GM23338 (cell line): ENCODE measurements around the gene STRBP.

Source experiments
- CREB1 ChIP-seq: fragments of 250-450 bp; sonication (Bioruptor Pico); IDR thresholded peaks from 2 replicates; pipeline ENCODE4 v1.5.0; 2020; ENCODE audit warnings: low read depth, mild to moderate bottlenecking, moderate library complexity
- CTCF ChIP-seq, 2 experiments: fragments of 200-600 bp in 1 of 2; sonication (generic) in 1 of 2; conservative IDR thresholded peaks; 2 replicates each; pipeline versions ENCODE4 v1.5.1 to v1.6.1; 2016 to 2017; ENCODE audit warnings: antibody characterized with exemption in 2 of 2, low read depth in 2 of 2, mild to moderate bottlenecking in 2 of 2, moderate library complexity in 1 of 2
- EZH2 ChIP-seq: fragments of 200-600 bp; sonication (generic); IDR thresholded peaks from one replicate; pipeline ENCODE4 v1.8.0; 2017; ENCODE audit warnings: antibody characterized with exemption, mild to moderate bottlenecking, low read depth; ENCODE audit not compliant: unreplicated experiment
- EZH2phosphoT487 ChIP-seq: fragments of 200-600 bp; sonication (generic); IDR thresholded peaks from one replicate; pipeline ENCODE4 v1.8.1; 2018; ENCODE audit warnings: antibody characterized with exemption; ENCODE audit not compliant: unreplicated experiment
- JUNB ChIP-seq: IDR thresholded peaks from one replicate; pipeline ENCODE4 v1.6.1; 2016; ENCODE audit warnings: antibody characterized with exemption; ENCODE audit not compliant: unreplicated experiment
- NANOG ChIP-seq: IDR thresholded peaks from 2 replicates; pipeline ENCODE4 v1.6.1; 2016; ENCODE audit warnings: antibody characterized with exemption, borderline replicate concordance
- POLR2AphosphoS5 ChIP-seq: IDR thresholded peaks from 2 replicates; pipeline ENCODE4 v1.6.1; 2016; ENCODE audit warnings: antibody characterized with exemption, low read depth
- REST ChIP-seq: IDR thresholded peaks from one replicate; pipeline ENCODE4 v1.6.1; 2018; ENCODE audit warnings: antibody characterized with exemption; ENCODE audit not compliant: unreplicated experiment
- STAT1 ChIP-seq: IDR thresholded peaks from one replicate; pipeline ENCODE4 v1.6.1; 2016; ENCODE audit warnings: antibody characterized with exemption; ENCODE audit not compliant: unreplicated experiment
- ZNF114 ChIP-seq: fragments of 250-450 bp; sonication (Bioruptor Pico); IDR thresholded peaks from 2 replicates; pipeline ENCODE4 v1.5.0; 2020; ENCODE audit warnings: mild to moderate bottlenecking, moderate library complexity
- ZNF331 ChIP-seq: fragments of 250-450 bp; sonication (Bioruptor Pico); IDR thresholded peaks from 2 replicates; pipeline ENCODE4 v1.5.0; 2020; ENCODE audit warnings: low read depth, mild to moderate bottlenecking, moderate library complexity
- TF ChIP-seq, protein P1 (sequence below): IDR thresholded peaks from 2 replicates; pipeline ENCODE4 v1.6.1; 2016; ENCODE audit warnings: antibody characterized with exemption

DNA sequence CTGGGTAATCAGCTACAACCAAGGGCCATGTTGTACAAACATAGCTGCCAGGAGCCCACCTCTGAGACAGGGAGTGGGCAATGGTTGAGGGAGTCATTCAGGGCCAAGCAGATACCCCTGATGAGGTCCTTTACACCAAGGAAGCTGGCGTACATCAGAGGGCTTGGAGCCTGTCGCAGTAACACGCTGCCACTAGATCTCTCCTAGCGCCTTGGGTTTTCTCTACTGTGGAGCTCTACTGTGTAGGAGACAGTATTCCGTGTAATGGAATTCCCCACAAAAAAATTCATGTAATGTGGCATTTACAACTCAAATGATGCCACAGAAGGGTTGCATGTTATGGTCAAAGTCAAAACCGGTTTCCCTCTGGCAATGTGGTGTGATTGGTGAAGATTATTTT is 46.2 kb upstream of the STRBP start:
- no peak for TF ChIP-seq POLR2AphosphoS5
- TF ChIP-seq CTCF (conservative IDR thresholded peaks at IDR 0.05; ENCODE audit: low read depth in 2 of 2): no peak
- no peak for TF ChIP-seq EZH2
- no peak for TF ChIP-seq STAT1
- TF ChIP-seq REST: no peak
- no peak for TF ChIP-seq ZNF331 (CRISPR knock-in tag)
- TF ChIP-seq EZH2phosphoT487: no peak
- TF ChIP-seq, protein P1, sequence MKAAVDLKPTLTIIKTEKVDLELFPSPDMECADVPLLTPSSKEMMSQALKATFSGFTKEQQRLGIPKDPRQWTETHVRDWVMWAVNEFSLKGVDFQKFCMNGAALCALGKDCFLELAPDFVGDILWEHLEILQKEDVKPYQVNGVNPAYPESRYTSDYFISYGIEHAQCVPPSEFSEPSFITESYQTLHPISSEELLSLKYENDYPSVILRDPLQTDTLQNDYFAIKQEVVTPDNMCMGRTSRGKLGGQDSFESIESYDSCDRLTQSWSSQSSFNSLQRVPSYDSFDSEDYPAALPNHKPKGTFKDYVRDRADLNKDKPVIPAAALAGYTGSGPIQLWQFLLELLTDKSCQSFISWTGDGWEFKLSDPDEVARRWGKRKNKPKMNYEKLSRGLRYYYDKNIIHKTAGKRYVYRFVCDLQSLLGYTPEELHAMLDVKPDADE: no peak
- no peak for TF ChIP-seq CREB1 (CRISPR knock-in tag)
- TF ChIP-seq ZNF114 (CRISPR knock-in tag): no peak
- TF ChIP-seq JUNB: no peak
- no peak for TF ChIP-seq NANOG
